Central memory CD4-positive, alpha-beta T cell (primary cell): ENCODE data around the gene HNRNPLL.
"Not testable (repeated sequence)": the region's sequence is repeated elsewhere in the genome, so short reads cannot be mapped to it uniquely, and the experiment has no call there.

Experiments used
- DNase-seq: peaks from one replicate; pipeline ENCODE4 v3.0.0; 2022

Gene HNRNPLL

GRCh38 chr2:38619458-38620164 lies 16.9 kb upstream of the HNRNPLL start:
- no peak for DNase-seq

- no peak for DNase-seq
Observed at GRCh38 chr2:38617301-38617700, 14.6 kb upstream of the HNRNPLL start.

GRCh38 chr2:38615237-38615636 lies 12.5 kb upstream of the HNRNPLL start:
- DNase-seq: no peak

GRCh38 chr2:38613849-38614213 lies 11.1 kb upstream of the HNRNPLL start:
- no peak for DNase-seq

GRCh38 chr2:38613126-38613848 lies 10.6 kb upstream of the HNRNPLL start:
- no peak for DNase-seq

- DNase-seq: no peak
Observed at GRCh38 chr2:38610851-38611801, 8.4 kb upstream of the HNRNPLL start.

GRCh38 chr2:38609246-38609645 lies 6.5 kb upstream of the HNRNPLL start:
- DNase-seq: not testable (repeated sequence)

GRCh38 chr2:38608755-38609154 lies 6.0 kb upstream of the HNRNPLL start:
- no peak for DNase-seq

GRCh38 chr2:38605298-38605830 lies 2.6 kb upstream of the HNRNPLL start:
- no peak for DNase-seq

GRCh38 chr2:38603402-38604290 lies 918 bp upstream of the HNRNPLL start:
- peak; percentile 83 for DNase-seq

- DNase-seq: peak; percentile 39
Observed at GRCh38 chr2:38602136-38602731, 494 bp downstream of the HNRNPLL start.

- DNase-seq: no peak
Observed at GRCh38 chr2:38601463-38602135, 1.1 kb downstream of the HNRNPLL start.

- DNase-seq: no peak
Observed at GRCh38 chr2:38600921-38601455, 1.7 kb downstream of the HNRNPLL start.

GRCh38 chr2:38600242-38600891 lies 2.4 kb downstream of the HNRNPLL start:
- peak; percentile 22 for DNase-seq

GRCh38 chr2:38599706-38600105 lies 3.0 kb downstream of the HNRNPLL start:
- peak; percentile 17 for DNase-seq

GRCh38 chr2:38598991-38599295 lies 3.8 kb downstream of the HNRNPLL start:
- DNase-seq: no peak

- no peak for DNase-seq
Observed at GRCh38 chr2:38598200-38598990, 4.3 kb downstream of the HNRNPLL start.

- no peak for DNase-seq
Observed at GRCh38 chr2:38597115-38597514, 5.6 kb downstream of the HNRNPLL start.

GRCh38 chr2:38596229-38596628 lies 6.5 kb downstream of the HNRNPLL start:
- DNase-seq: no peak
